OCI-M2 (cell line): ENCODE measurements around the gene GJA3.

Source experiments
- DNase-seq: peaks from one replicate; lab custom pipeline; 2025; ENCODE audit not compliant: unreplicated experiment; lab: John Stamatoyannopoulos, UW

GJA3 gene

DNA sequence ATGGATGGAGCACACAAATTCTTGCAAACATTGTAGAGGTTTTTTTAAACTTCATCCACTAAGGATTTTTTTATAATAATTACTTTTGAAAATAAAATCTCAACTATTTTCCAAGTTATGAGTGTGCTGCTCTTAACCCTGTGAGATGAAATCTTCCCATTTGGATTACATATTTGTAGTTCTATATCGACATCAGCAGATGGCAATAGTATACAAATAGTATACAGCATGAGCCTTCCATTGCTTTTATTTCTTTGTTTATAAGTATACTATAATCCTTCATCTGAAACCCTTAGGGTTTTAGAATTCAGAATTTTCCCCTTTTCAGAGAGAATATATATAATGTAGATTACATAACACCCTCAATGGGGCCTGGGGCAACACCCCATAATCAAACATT is 70.5 kb downstream of the GJA3 start:
- DNase-seq = no peak
